ENCODE measurements around the gene NDUFB1. TPM values are rescaled to one million over a fixed set of nuclear protein-coding genes. Genes with fewer than 3 reads are reported as not detected.

NDUFB1 gene
- total and polyA plus RNA-seq, 2 of the 13 experiments (the other 11 are each of a cell fraction or from before 2014, with no cell fraction given) = 181 to 281 TPM

GRCh38 chr14:92099802-92100201 lies 21.7 kb downstream of the NDUFB1 start:
- Histone ChIP-seq H4K20me1 (ENCODE audit: insufficient read depth, low read length) (0 out of 2 replicates have a peak, but pooled peaks cover 5% of the 10 kb centered on the region), H3K36me3 (replicated peaks in 1 of 2; ENCODE audit: control insufficient read depth in 1 of 2, insufficient read depth in 2 of 2, low read length in 2 of 2) (peaks cover 0 to 6% of the 10 kb centered on the region in 2 experiments; a peak in 1 of 5 replicates), H3K4me1 (ENCODE audit: insufficient read depth, low read length) (peaks cover 24% of the 10 kb centered on the region), H3K9ac (ENCODE audit: insufficient read depth, low read depth, low read length) (no peak overlapping the region), H3K9me3 (ENCODE audit: low read length) (no peaks in the 10 kb centered on the region), H3K79me2 (ENCODE audit: insufficient read depth, low read length) (peaks cover 56% of the 10 kb centered on the region), H3K4me3 (replicated peaks in 1 of 3; ENCODE audit: insufficient read depth in 1 of 3, low read depth in 2 of 3, low read length in 3 of 3) (no peak overlapping the region), H3K4me2 (ENCODE audit: low read depth, low read length) (no peak overlapping the region), H3K27me3 (ENCODE audit: control insufficient read depth in 1 of 2, insufficient read depth in 2 of 2, low read length in 2 of 2) (no peaks in the 10 kb centered on the region), H3K27ac (ENCODE audit: extremely low read length, insufficient read depth, low read length) (no peak overlapping the region), H2AFZ (ENCODE audit: low read length) (no peak overlapping the region)
- no peak for ATAC-seq
- no TSS peak for BruUV-seq (replicated peaks)
- ChIA-PET POLR2A (interaction anchor here (2.3 kb wide), 1 partner anchor 22 kb away, joined by 5 read pairs; the partner anchor contains the start of genes CPSF2 and NDUFB1), CTCF (ENCODE audit: low intra/inter-chr PET ratio, low total read pairs) (no interaction called here)
- intact Hi-C loops (cut with micrococcal nuclease; ENCODE audit: unreplicated experiment) (no loop called here), in situ Hi-C loops (cut with HindIII; ENCODE audit: extremely low pct_ligation_motif_present, low pct_unique_long_range_greater_than_20kb) (no loop called here)
- no peak for DNase-seq (ENCODE audit: low spot score)
- TF ChIP-seq MXI1 (IDR thresholded peaks at IDR 0.05; ENCODE audit: borderline replicate concordance, low read depth, low read length) (no peak), KDM4B (CRISPR knock-in tag; IDR thresholded peaks at IDR 0.05) (no peak), HMGXB4 (CRISPR knock-in tag; IDR thresholded peaks at IDR 0.05; ENCODE audit: borderline replicate concordance in 1 of 2, low read depth in 1 of 2) (no peak), TIGD3 (CRISPR knock-in tag; IDR thresholded peaks at IDR 0.05; ENCODE audit: borderline replicate concordance) (no peak), SKIL (CRISPR knock-in tag; IDR thresholded peaks at IDR 0.05; ENCODE audit: borderline replicate concordance) (no peak), TSC22D2 (CRISPR knock-in tag; IDR thresholded peaks at IDR 0.05; ENCODE audit: borderline replicate concordance) (no peak), KMT2B (CRISPR knock-in tag; IDR thresholded peaks at IDR 0.05) (no peak), NFE2 (CRISPR knock-in tag; IDR thresholded peaks at IDR 0.05) (no peak), FOXA3 (CRISPR knock-in tag; IDR thresholded peaks at IDR 0.05) (no peak), ZNF773 (CRISPR knock-in tag; IDR thresholded peaks at IDR 0.05; ENCODE audit: borderline replicate concordance) (no peak), SOX5 (CRISPR knock-in tag; IDR thresholded peaks at IDR 0.05; ENCODE audit: borderline replicate concordance) (no peak), ZNF576 (CRISPR knock-in tag; IDR thresholded peaks at IDR 0.05) (no peak), ZNF768 (CRISPR knock-in tag; IDR thresholded peaks at IDR 0.05) (no peak), CBX2 (IDR thresholded peaks at IDR 0.05; ENCODE audit: low read depth, low read length) (no peak), CBX2 (CRISPR knock-in tag; IDR thresholded peaks at IDR 0.05; ENCODE audit: low read depth) (no peak), ZBTB25 (CRISPR knock-in tag; IDR thresholded peaks at IDR 0.05) (no peak), ZFP62 (CRISPR knock-in tag; IDR thresholded peaks at IDR 0.05) (no peak), TAF1 (CRISPR knock-in tag; IDR thresholded peaks at IDR 0.05) (no peak)
- FAIRE-seq = no peak

Data from HepG2 (cell line).